H9 (cell line): ENCODE measurements around the gene CACNA2D3. TPM values are rescaled to one million over a fixed set of nuclear protein-coding genes. Genes with fewer than 3 reads are reported as not detected.

Experiments used
- DNase-seq: peaks from one replicate; pipeline ENCODE4 v3.0.0-alpha.2; 2017
- H2AFZ ChIP-seq: one replicate; pipeline ENCODE4 v1.6.1; 2013; ENCODE audit warnings: mild to moderate bottlenecking, low read length, control low read depth, moderate library complexity
- H2AK5ac ChIP-seq: 2 replicates; pipeline ENCODE4 v1.6.1; 2013; ENCODE audit warnings: low read length, control low read depth, mixed read lengths; ENCODE audit not compliant: insufficient read length
- H2BK120ac ChIP-seq: one replicate; pipeline ENCODE4 v1.6.1; 2013; ENCODE audit warnings: low read depth, mild to moderate bottlenecking, low read length, control low read depth, inconsistent platforms; ENCODE audit not compliant: poor library complexity, severe bottlenecking
- H2BK12ac ChIP-seq: 2 replicates; pipeline ENCODE4 v1.6.1; 2013; ENCODE audit warnings: low read length, control low read depth, mixed read lengths, low read depth; ENCODE audit not compliant: insufficient read length
- H2BK15ac ChIP-seq: 2 replicates; pipeline ENCODE4 v1.6.1; 2013; ENCODE audit warnings: low read depth, low read length, control low read depth
- H2BK20ac ChIP-seq: one replicate; pipeline ENCODE4 v1.6.1; 2013; ENCODE audit warnings: low read depth, mild to moderate bottlenecking, low read length, control low read depth, inconsistent platforms; ENCODE audit not compliant: poor library complexity, severe bottlenecking
- H2BK5ac ChIP-seq: 2 replicates; pipeline ENCODE4 v1.6.1; 2013; ENCODE audit warnings: low read length, control low read depth, mixed read lengths; ENCODE audit not compliant: insufficient read length
- H3K14ac ChIP-seq: 2 replicates; pipeline ENCODE4 v1.6.1; 2013; ENCODE audit warnings: low read length, control low read depth; ENCODE audit not compliant: insufficient read depth
- H3K18ac ChIP-seq: 2 replicates; pipeline ENCODE4 v1.6.1; 2013; ENCODE audit warnings: low read depth, mild to moderate bottlenecking, mixed read lengths, low read length, control low read depth; ENCODE audit not compliant: insufficient read length
- H3K23ac ChIP-seq: 2 replicates; pipeline ENCODE4 v1.6.1; 2013; ENCODE audit warnings: low read length, control low read depth, mixed read lengths, low read depth; ENCODE audit not compliant: insufficient read length
- H3K23me2 ChIP-seq: 2 replicates; pipeline ENCODE4 v1.6.1; 2013; ENCODE audit warnings: low read depth, mild to moderate bottlenecking, mixed read lengths, low read length, control low read depth; ENCODE audit not compliant: insufficient read length, poor library complexity, severe bottlenecking
- H3K27ac ChIP-seq: 2 replicates; pipeline ENCODE4 v1.5.1; 2013; ENCODE audit warnings: low read length, control low read depth, mixed read lengths, low read depth; ENCODE audit not compliant: insufficient read length
- H3K27me3 ChIP-seq: 2 replicates; pipeline ENCODE4 v1.6.1; 2013; ENCODE audit warnings: low read length, control low read depth, inconsistent platforms; ENCODE audit not compliant: insufficient read depth
- H3K4ac ChIP-seq: 2 replicates; pipeline ENCODE4 v1.6.1; 2013; ENCODE audit warnings: low read depth, mild to moderate bottlenecking, control low read depth, inconsistent platforms, low read length, moderate library complexity
- H3K4me1 ChIP-seq: 2 replicates; pipeline ENCODE4 v1.6.1; 2013; ENCODE audit warnings: low read length, control low read depth, inconsistent platforms; ENCODE audit not compliant: insufficient read depth
- H3K4me2 ChIP-seq: 2 replicates; pipeline ENCODE4 v1.6.1; 2013; ENCODE audit warnings: low read length, control low read depth, mixed read lengths; ENCODE audit not compliant: insufficient read length, insufficient read depth
- H3K56ac ChIP-seq: 2 replicates; pipeline ENCODE4 v1.6.1; 2013; ENCODE audit warnings: low read depth, mild to moderate bottlenecking, mixed read lengths, low read length, control low read depth; ENCODE audit not compliant: insufficient read length
- H3K79me1 ChIP-seq: 2 replicates; pipeline ENCODE4 v1.6.1; 2013; ENCODE audit warnings: low read depth, mild to moderate bottlenecking, moderate library complexity, low read length, control low read depth, inconsistent platforms; ENCODE audit not compliant: insufficient read depth, poor library complexity, severe bottlenecking
- H3K79me2 ChIP-seq: 2 replicates; pipeline ENCODE4 v1.6.1; 2013; ENCODE audit warnings: low read length, control low read depth, inconsistent platforms; ENCODE audit not compliant: insufficient read depth
- H3K9ac ChIP-seq: 2 replicates; pipeline ENCODE4 v1.6.1; 2013; ENCODE audit warnings: low read length, control low read depth, mixed read lengths; ENCODE audit not compliant: insufficient read length; ENCODE audit errors: extremely low read depth
- H3K9me3 ChIP-seq: one replicate; pipeline ENCODE4 v1.6.1; 2013; ENCODE audit warnings: low read depth, low read length, inconsistent platforms; ENCODE audit not compliant: control insufficient read depth
- H3T11ph ChIP-seq: one replicate; pipeline ENCODE4 v1.6.1; 2013; ENCODE audit warnings: mild to moderate bottlenecking, low read length, control low read depth, inconsistent platforms
- H4K20me1 ChIP-seq: one replicate; pipeline ENCODE4 v1.6.1; 2013; ENCODE audit not compliant: control insufficient read depth, insufficient read length, insufficient read depth
- H4K5ac ChIP-seq: 2 replicates; pipeline ENCODE4 v1.6.1; 2013; ENCODE audit warnings: low read depth, mild to moderate bottlenecking, mixed read lengths, low read length, control low read depth; ENCODE audit not compliant: insufficient read length
- H4K8ac ChIP-seq: replicated peaks from 2 replicates; pipeline ENCODE4 v1.6.1; 2013; ENCODE audit warnings: low read length, control low read depth, mixed read lengths, low read depth; ENCODE audit not compliant: insufficient read length
- H4K91ac ChIP-seq: 2 replicates; pipeline ENCODE4 v1.6.1; 2013; ENCODE audit warnings: low read depth, mild to moderate bottlenecking, moderate library complexity, mixed read lengths, low read length, control low read depth; ENCODE audit not compliant: insufficient read length
- H3K27ac Mint-ChIP-seq, 3 experiments: 2 replicates in 2 of 3; 3 replicates in 1 of 3; pipeline ENCODE4 v1.8.0; 2020 to 2021; ENCODE audit warnings: mixed read lengths in 3 of 3, mild to moderate bottlenecking in 1 of 3, moderate library complexity in 1 of 3
- H3K27me3 Mint-ChIP-seq: 2 replicates; pipeline ENCODE4 v1.8.0; 2021; ENCODE audit warnings: low read depth, mild to moderate bottlenecking, moderate library complexity, mixed read lengths
- H3K36me3 Mint-ChIP-seq, 3 experiments: 2 replicates in 2 of 3; 3 replicates in 1 of 3; pipeline ENCODE4 v1.8.0; 2020 to 2021; ENCODE audit warnings: low read depth in 3 of 3, mixed read lengths in 3 of 3; ENCODE audit not compliant: insufficient read depth in 1 of 3
- H3K4me1 Mint-ChIP-seq, 2 experiments: 2 replicates each; pipeline ENCODE4 v1.8.0; 2020; ENCODE audit warnings: mixed read lengths in 2 of 2
- H3K4me3 Mint-ChIP-seq, 2 experiments: 2 replicates in 1 of 2; 3 replicates in 1 of 2; pipeline ENCODE4 v1.8.0; 2020 to 2021; ENCODE audit warnings: mild to moderate bottlenecking in 2 of 2, mixed read lengths in 2 of 2, moderate library complexity in 1 of 2
- H3K9me3 Mint-ChIP-seq, 2 experiments: 2 replicates in 1 of 2; 3 replicates in 1 of 2; pipeline ENCODE4 v1.8.0; 2020; ENCODE audit warnings: mild to moderate bottlenecking in 2 of 2, mixed read lengths in 2 of 2, moderate library complexity in 1 of 2
- WGBS: extraction: QIAGEN DNeasy Blood & Tissue Kit; methylation state at CpG from one replicate; pipeline ENCODE4 v1.1.7; 2013; ENCODE audit warnings: missing lambda C conversion rate, low lambda C conversion rate, mixed read lengths; ENCODE audit not compliant: insufficient read length; ENCODE audit errors: extremely low coverage; 5-methylcytosine and 5-hydroxymethylcytosine counted together
- total RNA-seq: library from RNA; stranded (reverse); gene quantifications from 2 replicates; pipeline ENCODE4 v1.2.1, GENCODE V29; 2021
- TF ChIP-seq, protein P1 (sequence below): fragments of 200-600 bp; sonication (generic); conservative IDR thresholded peaks from 3 replicates; pipeline ENCODE4 v1.8.0; 2021; ENCODE audit warnings: antibody characterized with exemption, mild to moderate bottlenecking

The CACNA2D3 gene
- total RNA-seq, 1 experiment from 2014 or later = 3.2 TPM

DNA sequence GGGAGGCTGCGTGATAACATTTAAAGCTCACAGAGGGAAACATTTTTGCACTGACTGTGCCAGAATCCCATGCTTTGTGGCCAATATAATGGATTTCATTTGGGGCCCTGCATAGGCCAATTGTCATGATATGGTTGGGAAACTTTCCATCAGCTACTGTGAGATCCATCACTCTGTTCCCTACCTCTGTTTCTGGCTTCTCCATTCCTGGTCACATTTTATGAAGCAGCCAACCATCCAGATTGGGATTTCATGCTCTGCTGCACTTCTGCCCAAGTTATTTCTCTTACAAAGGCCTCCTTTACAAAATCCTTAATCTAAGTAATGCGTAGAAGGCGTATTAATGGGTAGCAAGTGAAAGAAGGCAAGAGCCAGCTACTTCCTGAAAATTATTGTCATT, 584.4 kb downstream of the CACNA2D3 start:
- no peaks in the 10 kb centered on the region for H3K27me3 ChIP-seq
- no peak overlapping the region for H3K27ac ChIP-seq
- no peak overlapping the region for H3K4me2 ChIP-seq
- H3K18ac ChIP-seq = no peak overlapping the region
- no peaks in the 10 kb centered on the region for H3K79me1 ChIP-seq
- no CpG with 5 or more reads among the region's 3 CpGs for WGBS
- no peak overlapping the region for H2AK5ac ChIP-seq
- peaks cover 67 to 72% of the 10 kb centered on the region in 2 experiments for H3K4me1 Mint-ChIP-seq
- H3K4me3 Mint-ChIP-seq = no peak overlapping the region
- no peak overlapping the region for H3K23ac ChIP-seq
- H3K9me3 Mint-ChIP-seq = no peaks in the 10 kb centered on the region; a peak in 1 of 5 replicates
- H3K79me2 ChIP-seq = no peaks in the 10 kb centered on the region
- peaks cover 10% of the 10 kb centered on the region; the same call in 1 of the 2 replicates for H3K4me1 ChIP-seq
- H4K8ac ChIP-seq = no peak overlapping the region
- no peak overlapping the region for H4K5ac ChIP-seq
- H3K36me3 Mint-ChIP-seq = peaks cover 2 to 7% (median 5%) of the 10 kb centered on the region in 3 experiments; a peak in 4 of 7 replicates
- no peaks in the 10 kb centered on the region for H3K23me2 ChIP-seq
- no peaks in the 10 kb centered on the region for H4K20me1 ChIP-seq
- H3K27ac Mint-ChIP-seq = 0 out of 7 replicates have a peak overlapping the region, but pooled peaks of 1 of the 3 experiments have one; percentile 24
- H3K9me3 ChIP-seq = no peaks in the 10 kb centered on the region
- H2BK120ac ChIP-seq = no peak overlapping the region
- TF ChIP-seq, protein P1, sequence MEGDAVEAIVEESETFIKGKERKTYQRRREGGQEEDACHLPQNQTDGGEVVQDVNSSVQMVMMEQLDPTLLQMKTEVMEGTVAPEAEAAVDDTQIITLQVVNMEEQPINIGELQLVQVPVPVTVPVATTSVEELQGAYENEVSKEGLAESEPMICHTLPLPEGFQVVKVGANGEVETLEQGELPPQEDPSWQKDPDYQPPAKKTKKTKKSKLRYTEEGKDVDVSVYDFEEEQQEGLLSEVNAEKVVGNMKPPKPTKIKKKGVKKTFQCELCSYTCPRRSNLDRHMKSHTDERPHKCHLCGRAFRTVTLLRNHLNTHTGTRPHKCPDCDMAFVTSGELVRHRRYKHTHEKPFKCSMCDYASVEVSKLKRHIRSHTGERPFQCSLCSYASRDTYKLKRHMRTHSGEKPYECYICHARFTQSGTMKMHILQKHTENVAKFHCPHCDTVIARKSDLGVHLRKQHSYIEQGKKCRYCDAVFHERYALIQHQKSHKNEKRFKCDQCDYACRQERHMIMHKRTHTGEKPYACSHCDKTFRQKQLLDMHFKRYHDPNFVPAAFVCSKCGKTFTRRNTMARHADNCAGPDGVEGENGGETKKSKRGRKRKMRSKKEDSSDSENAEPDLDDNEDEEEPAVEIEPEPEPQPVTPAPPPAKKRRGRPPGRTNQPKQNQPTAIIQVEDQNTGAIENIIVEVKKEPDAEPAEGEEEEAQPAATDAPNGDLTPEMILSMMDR = no peak
- no peak overlapping the region for H2BK12ac ChIP-seq
- DNase-seq = no peak
- no peak overlapping the region for H3K9ac ChIP-seq
- H3K4ac ChIP-seq = no peak overlapping the region
- no peak overlapping the region for H4K91ac ChIP-seq
- H2BK15ac ChIP-seq = no peak overlapping the region
- no peak overlapping the region for H2AFZ ChIP-seq
- no peak overlapping the region for H2BK20ac ChIP-seq
- no peaks in the 10 kb centered on the region; the same call in 1 of the 2 replicates for H3K27me3 Mint-ChIP-seq
- H2BK5ac ChIP-seq = no peak overlapping the region
- no peak overlapping the region for H3K14ac ChIP-seq
- no peak overlapping the region for H3T11ph ChIP-seq
- no peak overlapping the region for H3K56ac ChIP-seq
